K562 (cell line): ENCODE data around the gene PRKCE. TPM values are rescaled to one million over a fixed set of nuclear protein-coding genes. Genes with fewer than 3 reads are reported as not detected.

Experiments
- AFF4 ChIP-seq: sonication (generic); formaldehyde crosslinking; IDR thresholded peaks from 2 replicates; pipeline ENCODE4 v1.8.0; 2023; ENCODE audit warnings: mild to moderate bottlenecking, missing genetic modification reagents
- BHLHE40 ChIP-seq: IDR thresholded peaks from 2 replicates; pipeline ENCODE4 v1.6.1; 2011; ENCODE audit warnings: low read length, improper control_type of control experiment
- EGR1 ChIP-seq: fragments of 450-650 bp; conservative IDR thresholded peaks from 2 replicates; pipeline ENCODE4 v1.6.1; 2017; ENCODE audit warnings: mild to moderate bottlenecking
- GATA2 ChIP-seq: sonication (generic); formaldehyde crosslinking; IDR thresholded peaks from 2 replicates; pipeline ENCODE4 v1.4.0; 2020; ENCODE audit warnings: mild to moderate bottlenecking, missing genetic modification reagents
- HNRNPUL1 ChIP-seq: fragments of 200-400 bp; formaldehyde crosslinking; IDR thresholded peaks from 2 replicates; pipeline ENCODE4 v1.6.1; 2017; ENCODE audit warnings: low read length
- MYC ChIP-seq, 2 experiments: fragments of 250-450 bp in 1 of 2; sonication (Bioruptor Pico) in 1 of 2; IDR thresholded peaks; 2 replicates each; pipeline versions ENCODE4 v1.5.1 to v1.6.1; 2012 to 2021; ENCODE audit warnings: low read depth in 2 of 2, borderline replicate concordance in 1 of 2, improper control_type of control experiment in 1 of 2, low read length in 1 of 2, mild to moderate bottlenecking in 1 of 2, moderate library complexity in 1 of 2
- PBX2 ChIP-seq, 2 experiments: IDR thresholded peaks in 1 of 2; conservative IDR thresholded peaks in 1 of 2; 2 replicates each; pipeline ENCODE4 v1.6.1; 2016; ENCODE audit warnings: low read depth in 2 of 2, mild to moderate bottlenecking in 1 of 2, missing compliant biosample characterization in 1 of 2, missing genetic modification characterization in 1 of 2, moderate library complexity in 1 of 2
- TAF9B ChIP-seq: fragments of 450-650 bp; IDR thresholded peaks from 2 replicates; pipeline ENCODE4 v1.6.1; 2018; ENCODE audit warnings: mild to moderate bottlenecking; ENCODE audit not compliant: partially characterized antibody
- ZFP36 ChIP-seq: fragments of 150-350 bp; IDR thresholded peaks from 2 replicates; pipeline ENCODE4 v1.6.1; 2018; ENCODE audit warnings: low read length, low read depth; ENCODE audit not compliant: partially characterized antibody
- ZNF217 ChIP-seq: sonication (generic); formaldehyde crosslinking; IDR thresholded peaks from 2 replicates; pipeline ENCODE4 v1.8.0; 2022; ENCODE audit warnings: mild to moderate bottlenecking, missing genetic modification reagents
- ZNF445 ChIP-seq: fragments of 250-450 bp; sonication (Bioruptor Pico); IDR thresholded peaks from 2 replicates; pipeline ENCODE4 v1.4.0; 2020; ENCODE audit warnings: low read depth, mild to moderate bottlenecking, moderate library complexity
- ZNF449 ChIP-seq: fragments of 250-450 bp; sonication (Bioruptor Pico); IDR thresholded peaks from 2 replicates; pipeline ENCODE4 v1.8.0; 2022; ENCODE audit warnings: moderate library complexity, mild to moderate bottlenecking, inconsistent platforms
- polyA plus RNA-seq, 8 experiments: library from polyadenylated mRNA; depleted of rRNA in 4 of 8; stranded (reverse) in 5 of 8; unstranded in 3 of 8; fragments of >200 nt; fragmentation: Nextera tagmentation in 2 of 8; fragmentation: Illumina TruSeq in 1 of 8; extraction: Ambion mirVana in 2 of 8; extraction: Trizol in 1 of 8; gene quantifications; 2 replicates each; pipeline versions ENCODE4 v1.2.1 to v1.2.3, GENCODE V29; 2011 to 2014; ENCODE audit warnings: inconsistent platforms in 1 of 8, missing spikeins in 1 of 8
- total RNA-seq, 7 experiments: library from RNA; depleted of rRNA in 6 of 7; stranded (reverse); fragments of >200 nt in 6 of 7; fragmentation: Illumina TruSeq in 2 of 7; extraction: Trizol in 2 of 7; gene quantifications; 2 replicates each; pipeline versions ENCODE4 v1.2.1 to v1.2.3, GENCODE V29; 2011 to 2021; ENCODE audit warnings: low replicate concordance in 1 of 7
- TF ChIP-seq, protein P1 (sequence below): sonication (generic); formaldehyde crosslinking; IDR thresholded peaks from 2 replicates; pipeline ENCODE4 v1.8.0; 2022; ENCODE audit warnings: mild to moderate bottlenecking, missing genetic modification reagents

PRKCE gene
- total and polyA plus RNA-seq, 9 of the 15 experiments (the other 6 are each of a cell fraction or from before 2014, with no cell fraction given): 0.06 to 1.0 (median 0.22) TPM; not detected in 1

- TF ChIP-seq AFF4 (CRISPR knock-in tag) (no peak), EGR1 (0 out of 2 replicates have a peak, but pooled peaks have one; percentile 13), BHLHE40 (no peak), ZNF217 (CRISPR knock-in tag) (no peak), MYC (IDR thresholded peaks at IDR 0.05; ENCODE audit: low read depth, low read length) (peak; percentile 72), MYC (CRISPR knock-in tag; IDR thresholded peaks at IDR 0.05; ENCODE audit: borderline replicate concordance, low read depth) (peak; percentile 44; the same call in 1 of the 2 replicates), ZNF449 (CRISPR knock-in tag) (no peak), GATA2 (CRISPR knock-in tag) (no peak), ZFP36 (peak; percentile 69), ZNF445 (CRISPR knock-in tag) (no peak), PBX2 (CRISPR knock-in tag; IDR thresholded peaks at IDR 0.05; ENCODE audit: low read depth) (no peak), PBX2 (tag; conservative IDR thresholded peaks at IDR 0.05; ENCODE audit: low read depth) (no peak), TAF9B (no peak), HNRNPUL1 (no peak)
- TF ChIP-seq, protein P1, sequence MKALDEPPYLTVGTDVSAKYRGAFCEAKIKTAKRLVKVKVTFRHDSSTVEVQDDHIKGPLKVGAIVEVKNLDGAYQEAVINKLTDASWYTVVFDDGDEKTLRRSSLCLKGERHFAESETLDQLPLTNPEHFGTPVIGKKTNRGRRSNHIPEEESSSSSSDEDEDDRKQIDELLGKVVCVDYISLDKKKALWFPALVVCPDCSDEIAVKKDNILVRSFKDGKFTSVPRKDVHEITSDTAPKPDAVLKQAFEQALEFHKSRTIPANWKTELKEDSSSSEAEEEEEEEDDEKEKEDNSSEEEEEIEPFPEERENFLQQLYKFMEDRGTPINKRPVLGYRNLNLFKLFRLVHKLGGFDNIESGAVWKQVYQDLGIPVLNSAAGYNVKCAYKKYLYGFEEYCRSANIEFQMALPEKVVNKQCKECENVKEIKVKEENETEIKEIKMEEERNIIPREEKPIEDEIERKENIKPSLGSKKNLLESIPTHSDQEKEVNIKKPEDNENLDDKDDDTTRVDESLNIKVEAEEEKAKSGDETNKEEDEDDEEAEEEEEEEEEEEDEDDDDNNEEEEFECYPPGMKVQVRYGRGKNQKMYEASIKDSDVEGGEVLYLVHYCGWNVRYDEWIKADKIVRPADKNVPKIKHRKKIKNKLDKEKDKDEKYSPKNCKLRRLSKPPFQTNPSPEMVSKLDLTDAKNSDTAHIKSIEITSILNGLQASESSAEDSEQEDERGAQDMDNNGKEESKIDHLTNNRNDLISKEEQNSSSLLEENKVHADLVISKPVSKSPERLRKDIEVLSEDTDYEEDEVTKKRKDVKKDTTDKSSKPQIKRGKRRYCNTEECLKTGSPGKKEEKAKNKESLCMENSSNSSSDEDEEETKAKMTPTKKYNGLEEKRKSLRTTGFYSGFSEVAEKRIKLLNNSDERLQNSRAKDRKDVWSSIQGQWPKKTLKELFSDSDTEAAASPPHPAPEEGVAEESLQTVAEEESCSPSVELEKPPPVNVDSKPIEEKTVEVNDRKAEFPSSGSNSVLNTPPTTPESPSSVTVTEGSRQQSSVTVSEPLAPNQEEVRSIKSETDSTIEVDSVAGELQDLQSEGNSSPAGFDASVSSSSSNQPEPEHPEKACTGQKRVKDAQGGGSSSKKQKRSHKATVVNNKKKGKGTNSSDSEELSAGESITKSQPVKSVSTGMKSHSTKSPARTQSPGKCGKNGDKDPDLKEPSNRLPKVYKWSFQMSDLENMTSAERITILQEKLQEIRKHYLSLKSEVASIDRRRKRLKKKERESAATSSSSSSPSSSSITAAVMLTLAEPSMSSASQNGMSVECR (CRISPR knock-in tag): no peak
Measured at GRCh38 chr2:45935791-45936622, 284.5 kb downstream of the PRKCE start (continued).
